Peyer's patch (tissue), 4 donors: ENCODE data around the gene LRCH3. TPM values are rescaled to one million over a fixed set of nuclear protein-coding genes. Genes with fewer than 3 reads are reported as not detected.

Source experiments
- DNase-seq, 3 donors: peaks; one replicate each; pipeline ENCODE4 v3.0.0-alpha.2; 2017 to 2019
- H3K27ac ChIP-seq, 4 donors: fragments of 200-600 bp; sonication (generic); one replicate each; pipeline ENCODE4 v1.5.1; 2016 to 2019
- H3K27me3 ChIP-seq, 2 donors: fragments of 200-600 bp; sonication (generic); one replicate each; pipeline ENCODE4 v1.5.1; 2019
- H3K36me3 ChIP-seq, 3 donors: fragments of 200-600 bp; sonication (generic); one replicate each; pipeline ENCODE4 v1.5.1; 2016 to 2019
- H3K4me1 ChIP-seq, 4 donors: fragments of 200-600 bp; sonication (generic); one replicate each; pipeline ENCODE4 v1.5.1; 2016 to 2019
- H3K4me3 ChIP-seq, 4 donors: fragments of 200-600 bp; sonication (generic); 1 replicate in 3 of 4; 2 replicates in 1 of 4; pipeline ENCODE4 v1.5.1; 2016 to 2019; ENCODE audit warnings: mild to moderate bottlenecking in 1 of 4
- H3K9me3 ChIP-seq, 4 donors: fragments of 200-600 bp; sonication (generic); one replicate each; pipeline ENCODE4 v1.5.1; 2016 to 2019; ENCODE audit warnings: mild to moderate bottlenecking in 1 of 4
- POLR2A ChIP-seq, 2 donors: fragments of 450-650 bp; IDR thresholded peaks; one replicate each; pipeline ENCODE4 v1.5.1; 2017; ENCODE audit warnings: antibody characterized with exemption in 2 of 2, mild to moderate bottlenecking in 2 of 2, moderate library complexity in 2 of 2
- total RNA-seq, 4 donors: library from RNA; depleted of rRNA; stranded (reverse); fragments of >200 nt; gene quantifications; one replicate each; pipeline ENCODE4 v1.1.0, GENCODE V29; 2016
- TF ChIP-seq, protein P1 (sequence below), 6 experiments: fragments of 450-650 bp in 4 of 6; fragments of 200-600 bp in 2 of 6; sonication (generic) in 1 of 6; IDR thresholded peaks; one replicate each; pipeline ENCODE4 v1.5.1; 2017 to 2019; ENCODE audit warnings: antibody characterized with exemption in 6 of 6, mild to moderate bottlenecking in 3 of 6, moderate library complexity in 1 of 6

Gene LRCH3
- total RNA-seq, 4 donors from 2014 or later: 31.2 to 90.0 (median 41.7) TPM

DNA sequence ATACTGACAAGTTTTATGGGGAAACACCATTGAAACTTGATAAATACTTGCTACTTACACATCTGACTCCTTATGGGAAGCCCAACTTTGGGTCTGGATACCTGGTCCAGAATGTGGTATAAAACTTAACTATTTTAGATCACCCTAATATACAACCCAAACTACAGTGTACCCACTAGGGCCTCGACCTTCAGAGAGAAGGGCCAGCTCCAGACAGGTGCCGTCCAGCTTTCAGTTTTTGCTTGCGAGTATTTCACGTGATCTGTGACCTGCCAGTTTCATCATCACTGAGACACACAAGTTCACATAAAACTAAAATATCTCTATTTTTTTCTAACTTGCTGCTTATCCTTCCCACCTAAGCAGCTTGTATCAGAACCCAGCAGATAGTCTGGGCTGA is 99.6 kb downstream of the LRCH3 start:
- no peaks in the 10 kb centered on the region for H3K9me3 ChIP-seq
- DNase-seq: no peak
- no peak overlapping the region for H3K27ac ChIP-seq
- no peaks in the 10 kb centered on the region for H3K36me3 ChIP-seq
- H3K4me3 ChIP-seq: no peak overlapping the region
- TF ChIP-seq, protein P1, sequence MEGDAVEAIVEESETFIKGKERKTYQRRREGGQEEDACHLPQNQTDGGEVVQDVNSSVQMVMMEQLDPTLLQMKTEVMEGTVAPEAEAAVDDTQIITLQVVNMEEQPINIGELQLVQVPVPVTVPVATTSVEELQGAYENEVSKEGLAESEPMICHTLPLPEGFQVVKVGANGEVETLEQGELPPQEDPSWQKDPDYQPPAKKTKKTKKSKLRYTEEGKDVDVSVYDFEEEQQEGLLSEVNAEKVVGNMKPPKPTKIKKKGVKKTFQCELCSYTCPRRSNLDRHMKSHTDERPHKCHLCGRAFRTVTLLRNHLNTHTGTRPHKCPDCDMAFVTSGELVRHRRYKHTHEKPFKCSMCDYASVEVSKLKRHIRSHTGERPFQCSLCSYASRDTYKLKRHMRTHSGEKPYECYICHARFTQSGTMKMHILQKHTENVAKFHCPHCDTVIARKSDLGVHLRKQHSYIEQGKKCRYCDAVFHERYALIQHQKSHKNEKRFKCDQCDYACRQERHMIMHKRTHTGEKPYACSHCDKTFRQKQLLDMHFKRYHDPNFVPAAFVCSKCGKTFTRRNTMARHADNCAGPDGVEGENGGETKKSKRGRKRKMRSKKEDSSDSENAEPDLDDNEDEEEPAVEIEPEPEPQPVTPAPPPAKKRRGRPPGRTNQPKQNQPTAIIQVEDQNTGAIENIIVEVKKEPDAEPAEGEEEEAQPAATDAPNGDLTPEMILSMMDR (IDR thresholded peaks at IDR 0.05): no peak
- no peak for TF ChIP-seq POLR2A (IDR thresholded peaks at IDR 0.05)
- no peaks in the 10 kb centered on the region for H3K4me1 ChIP-seq
- H3K27me3 ChIP-seq: no peaks in the 10 kb centered on the region

DNA sequence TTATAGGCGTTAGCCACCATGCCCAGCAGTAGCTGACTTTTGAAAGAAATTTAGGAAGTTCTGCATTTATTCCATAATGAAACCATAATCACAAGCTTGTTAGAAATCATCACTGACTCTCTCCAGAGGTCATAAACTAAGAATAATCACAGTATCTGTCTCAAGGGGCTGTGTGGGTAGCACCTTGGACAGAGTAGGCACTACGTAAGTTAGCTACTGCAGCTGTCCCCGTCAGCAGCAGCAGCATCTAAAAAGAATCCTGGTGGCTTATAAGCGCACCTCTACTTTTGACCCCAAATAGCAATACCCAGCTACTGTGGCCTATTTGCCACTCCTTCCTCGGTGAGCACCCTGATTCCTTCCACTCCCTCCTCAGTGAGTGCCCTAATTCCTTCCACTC is 101.1 kb downstream of the LRCH3 start:
- H3K36me3 ChIP-seq: no peaks in the 10 kb centered on the region
- no peak for TF ChIP-seq POLR2A (IDR thresholded peaks at IDR 0.05)
- TF ChIP-seq, protein P1 (IDR thresholded peaks at IDR 0.05): no peak
- no peak for DNase-seq
- no peaks in the 10 kb centered on the region for H3K27me3 ChIP-seq
- H3K4me3 ChIP-seq: no peak overlapping the region
- H3K9me3 ChIP-seq: no peaks in the 10 kb centered on the region
- no peaks in the 10 kb centered on the region for H3K4me1 ChIP-seq
- H3K27ac ChIP-seq: no peak overlapping the region

DNA sequence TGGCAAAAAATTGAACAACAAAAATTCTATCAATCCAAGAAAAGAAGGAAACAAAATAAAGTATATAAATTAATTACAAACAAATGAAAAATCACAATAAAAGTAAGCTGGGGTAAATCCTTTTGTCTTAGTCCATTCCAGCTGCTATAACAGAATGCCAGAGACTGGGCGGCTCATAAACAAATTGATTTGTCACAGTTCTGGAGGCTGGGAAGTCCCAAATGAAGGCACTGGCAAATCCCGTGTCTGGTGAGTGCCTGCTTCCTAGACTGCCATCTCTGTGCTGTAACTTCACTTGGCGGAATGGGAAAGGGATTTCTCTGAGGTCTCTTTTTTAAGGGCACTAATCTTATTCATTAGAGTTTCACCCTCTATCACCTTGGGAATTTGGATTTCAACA is 105.4 kb downstream of the LRCH3 start:
- H3K9me3 ChIP-seq: no peaks in the 10 kb centered on the region
- no peak for TF ChIP-seq POLR2A (IDR thresholded peaks at IDR 0.05)
- TF ChIP-seq, protein P1 (IDR thresholded peaks at IDR 0.05): no peak
- no peak for DNase-seq

DNA sequence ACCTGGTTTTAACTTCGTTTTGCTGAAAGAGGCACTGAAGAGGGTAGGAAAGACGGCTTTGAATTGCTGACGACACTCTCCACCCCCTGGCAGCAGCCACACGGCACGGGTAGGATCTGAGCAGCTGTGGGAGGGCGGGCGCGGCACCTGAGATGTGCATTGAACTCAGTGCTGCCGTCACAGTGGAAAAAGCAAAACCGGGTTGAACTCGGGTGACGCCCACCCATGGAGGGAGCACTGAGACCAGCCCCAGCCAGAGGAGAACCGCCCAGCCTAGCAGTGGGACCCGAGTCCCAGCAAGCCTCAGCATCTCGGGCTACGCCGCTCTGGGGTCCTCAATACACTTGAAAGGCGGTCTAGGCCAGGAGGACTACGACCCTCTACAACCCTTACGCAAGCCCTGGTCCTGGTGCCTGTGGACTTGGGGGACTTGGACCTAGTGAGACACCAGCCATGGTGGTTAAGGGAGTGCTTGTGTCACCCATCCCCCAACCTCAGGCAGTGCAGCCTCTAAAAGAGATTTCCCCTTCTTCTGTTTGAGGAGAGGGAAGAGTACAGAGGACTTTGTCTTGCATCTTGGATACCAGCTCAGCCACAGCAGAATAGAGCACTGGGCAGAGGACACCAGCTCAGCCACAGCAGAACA is 108.9 kb downstream of the LRCH3 start:
- no peaks in the 10 kb centered on the region for H3K4me1 ChIP-seq
- H3K4me3 ChIP-seq: no peak overlapping the region
- no peak for DNase-seq

More for the DNA sequence above, 105.4 kb downstream of the LRCH3 start:
- Histone ChIP-seq H3K4me1 (no peaks in the 10 kb centered on the region), H3K4me3 (no peak overlapping the region), H3K27me3 (no peaks in the 10 kb centered on the region), H3K27ac (no peak overlapping the region), H3K36me3 (no peaks in the 10 kb centered on the region)

DNA sequence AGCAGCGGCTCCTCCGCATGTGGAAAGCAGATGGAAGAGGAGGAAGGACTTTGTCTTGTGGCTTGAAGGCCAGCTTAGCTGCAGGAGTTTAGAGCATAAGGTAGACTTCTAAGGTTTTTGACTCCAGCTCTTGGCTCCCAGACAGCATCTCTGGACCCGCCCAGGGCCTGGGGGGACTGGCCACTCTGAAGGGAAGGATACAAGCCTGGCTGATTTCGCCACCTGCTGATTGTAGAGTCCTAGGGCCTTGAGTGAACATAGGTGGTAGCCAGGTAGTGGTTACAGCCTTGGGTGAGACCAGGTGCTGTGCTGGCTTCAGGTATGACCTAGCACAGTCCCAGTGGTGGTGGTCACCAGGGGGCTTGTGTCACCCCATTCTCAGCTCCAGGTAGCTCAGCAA is 110.6 kb downstream of the LRCH3 start:
- Histone ChIP-seq H3K27me3 (no peaks in the 10 kb centered on the region), H3K4me1 (peaks cover 0 to 5% (median 0%) of the 10 kb centered on the region in 4 donors), H3K4me3 (no peak overlapping the region), H3K27ac (no peak overlapping the region), H3K9me3 (no peaks in the 10 kb centered on the region), H3K36me3 (no peaks in the 10 kb centered on the region)
- no peak for TF ChIP-seq POLR2A (IDR thresholded peaks at IDR 0.05)
- TF ChIP-seq, protein P1 (IDR thresholded peaks at IDR 0.05): no peak
- no peak for DNase-seq

More for the DNA sequence above, 108.9 kb downstream of the LRCH3 start:
- H3K27me3 ChIP-seq: no peaks in the 10 kb centered on the region
- no peaks in the 10 kb centered on the region for H3K9me3 ChIP-seq
- no peak for TF ChIP-seq POLR2A (IDR thresholded peaks at IDR 0.05)
- TF ChIP-seq, protein P1 (IDR thresholded peaks at IDR 0.05): no peak
- H3K27ac ChIP-seq: no peak overlapping the region
- no peaks in the 10 kb centered on the region for H3K36me3 ChIP-seq
